Hepatic stellate cell (primary cell): ENCODE data around the gene KCTD12.
A peak's percentile ranks its signal among the peaks of the same experiment; 100 is the strongest.
"Not testable (repeated sequence)": the region's sequence is repeated elsewhere in the genome, so short reads cannot be mapped to it uniquely, and the experiment has no call there.

Source experiments
- DNase-seq: peaks from one replicate; pipeline ENCODE4 v3.0.0; 2011; ENCODE audit warnings: low spot score

KCTD12 gene

GRCh38 chr13:76886292-76887075 is at the start of gene KCTD12:
TSS of gene KCTD12 (minus strand) at chr13:76886405. CDS start at chr13:76886148, 257 bp downstream.
- peak; percentile 32 for DNase-seq

GRCh38 chr13:76934671-76935070 is 48.5 kb upstream of the KCTD12 start:
- DNase-seq = no peak

- DNase-seq = no peak
Measured at GRCh38 chr13:76932076-76932475, 45.9 kb upstream of the KCTD12 start.

GRCh38 chr13:76929851-76930374 is 43.7 kb upstream of the KCTD12 start:
- DNase-seq = no peak

- no peak for DNase-seq
Measured at GRCh38 chr13:76929320-76929719, 43.1 kb upstream of the KCTD12 start.

- no peak for DNase-seq
Measured at GRCh38 chr13:76928456-76928855, 42.3 kb upstream of the KCTD12 start.

- DNase-seq = no peak
Measured at GRCh38 chr13:76927955-76928354, 41.8 kb upstream of the KCTD12 start.

- no peak for DNase-seq
Measured at GRCh38 chr13:76925115-76925514, 38.9 kb upstream of the KCTD12 start.

- DNase-seq = no peak
Measured at GRCh38 chr13:76921516-76921915, 35.3 kb upstream of the KCTD12 start.

- not testable (repeated sequence) for DNase-seq
Measured at GRCh38 chr13:76917755-76918481, 31.7 kb upstream of the KCTD12 start.

GRCh38 chr13:76917095-76917494 is 30.9 kb upstream of the KCTD12 start:
- DNase-seq = no peak

- DNase-seq = no peak
Measured at GRCh38 chr13:76913898-76914297, 27.7 kb upstream of the KCTD12 start.

- no peak for DNase-seq
Measured at GRCh38 chr13:76912476-76912875, 26.3 kb upstream of the KCTD12 start.

- DNase-seq = no peak
Measured at GRCh38 chr13:76904507-76904906, 18.3 kb upstream of the KCTD12 start.

- peak; percentile 53 for DNase-seq
Measured at GRCh38 chr13:76903544-76904162, 17.4 kb upstream of the KCTD12 start.

GRCh38 chr13:76899066-76899465 is 12.9 kb upstream of the KCTD12 start:
- DNase-seq = not testable (repeated sequence)

- DNase-seq = not testable (repeated sequence)
Measured at GRCh38 chr13:76897171-76897570, 11.0 kb upstream of the KCTD12 start.

GRCh38 chr13:76894401-76895110 is 8.4 kb upstream of the KCTD12 start:
- DNase-seq = no peak

- DNase-seq = no peak
Measured at GRCh38 chr13:76892488-76892887, 6.3 kb upstream of the KCTD12 start.

- DNase-seq = no peak
Measured at GRCh38 chr13:76890021-76890420, 3.8 kb upstream of the KCTD12 start.

- DNase-seq = no peak
Measured at GRCh38 chr13:76889254-76889653, 3.0 kb upstream of the KCTD12 start.

GRCh38 chr13:76888421-76888820 is 2.2 kb upstream of the KCTD12 start:
- DNase-seq = no peak
